Sigmoid colon (tissue), 4 donors: ENCODE data around the gene S100A2.

Source experiments
- EP300 ChIP-seq, 4 donors: sonication (generic); formaldehyde crosslinking; IDR thresholded peaks; one replicate each; pipeline ENCODE4 v1.6.1; 2017; ENCODE audit warnings: antibody characterized with exemption in 4 of 4
- POLR2A ChIP-seq, 2 donors: fragments of 450-650 bp; IDR thresholded peaks; one replicate each; pipeline ENCODE4 v1.6.1; 2016; ENCODE audit warnings: antibody characterized with exemption in 2 of 2, mild to moderate bottlenecking in 2 of 2, moderate library complexity in 2 of 2
- POLR2AphosphoS5 ChIP-seq, 4 donors: sonication (generic); formaldehyde crosslinking; IDR thresholded peaks; one replicate each; pipeline ENCODE4 v1.6.1; 2017; ENCODE audit warnings: antibody characterized with exemption in 4 of 4
- TF ChIP-seq, protein P1 (sequence below), 4 experiments: fragments of 450-650 bp in 3 of 4; fragments of 200-600 bp in 1 of 4; IDR thresholded peaks; one replicate each; pipeline ENCODE4 v1.5.1; 2016 to 2019; ENCODE audit warnings: antibody characterized with exemption in 4 of 4, mild to moderate bottlenecking in 3 of 4, moderate library complexity in 2 of 4

DNA sequence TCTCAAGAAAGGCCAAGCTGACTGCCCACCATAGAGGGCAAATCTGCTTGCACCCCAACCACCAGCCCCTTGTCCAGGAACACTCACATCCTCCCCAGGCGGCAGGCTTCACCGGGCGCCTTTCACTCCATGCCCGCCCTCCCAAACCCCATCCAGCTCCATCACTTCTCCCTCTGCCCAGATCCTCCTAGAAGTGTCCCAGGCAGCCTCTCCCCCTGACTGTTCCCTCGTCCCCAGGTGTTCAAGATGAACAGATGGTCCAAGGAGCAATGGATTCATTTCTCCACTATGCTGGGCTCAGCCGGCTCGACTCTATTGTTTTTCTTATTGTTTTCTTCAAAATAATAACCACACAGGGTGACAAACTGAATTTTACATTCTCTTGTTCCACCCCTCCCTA, 52.0 kb downstream of the S100A2 start:
- TF ChIP-seq EP300 (IDR thresholded peaks at IDR 0.05) (no peak), POLR2A (IDR thresholded peaks at IDR 0.05) (no peak), POLR2AphosphoS5 (IDR thresholded peaks at IDR 0.05) (no peak)
- TF ChIP-seq, protein P1, sequence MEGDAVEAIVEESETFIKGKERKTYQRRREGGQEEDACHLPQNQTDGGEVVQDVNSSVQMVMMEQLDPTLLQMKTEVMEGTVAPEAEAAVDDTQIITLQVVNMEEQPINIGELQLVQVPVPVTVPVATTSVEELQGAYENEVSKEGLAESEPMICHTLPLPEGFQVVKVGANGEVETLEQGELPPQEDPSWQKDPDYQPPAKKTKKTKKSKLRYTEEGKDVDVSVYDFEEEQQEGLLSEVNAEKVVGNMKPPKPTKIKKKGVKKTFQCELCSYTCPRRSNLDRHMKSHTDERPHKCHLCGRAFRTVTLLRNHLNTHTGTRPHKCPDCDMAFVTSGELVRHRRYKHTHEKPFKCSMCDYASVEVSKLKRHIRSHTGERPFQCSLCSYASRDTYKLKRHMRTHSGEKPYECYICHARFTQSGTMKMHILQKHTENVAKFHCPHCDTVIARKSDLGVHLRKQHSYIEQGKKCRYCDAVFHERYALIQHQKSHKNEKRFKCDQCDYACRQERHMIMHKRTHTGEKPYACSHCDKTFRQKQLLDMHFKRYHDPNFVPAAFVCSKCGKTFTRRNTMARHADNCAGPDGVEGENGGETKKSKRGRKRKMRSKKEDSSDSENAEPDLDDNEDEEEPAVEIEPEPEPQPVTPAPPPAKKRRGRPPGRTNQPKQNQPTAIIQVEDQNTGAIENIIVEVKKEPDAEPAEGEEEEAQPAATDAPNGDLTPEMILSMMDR (IDR thresholded peaks at IDR 0.05): no peak
